Urinary bladder (tissue), 4 donors: ENCODE results near the gene SRGAP2B. TPM values are rescaled to one million over a fixed set of nuclear protein-coding genes. Genes with fewer than 3 reads are reported as not detected.
"Not testable (repeated sequence)": the region's sequence is repeated elsewhere in the genome, so short reads cannot be mapped to it uniquely, and the experiment has no call there.

Source experiments
- DNase-seq: peaks from one replicate; pipeline ENCODE4 v3.0.0-alpha.2; 2015; ENCODE audit errors: extremely low spot score
- H3K27ac ChIP-seq: one replicate; pipeline ENCODE4 v1.5.1; 2013; ENCODE audit warnings: low read depth, mild to moderate bottlenecking, moderate library complexity
- H3K36me3 ChIP-seq: one replicate; pipeline ENCODE4 v1.6.1; 2013; ENCODE audit warnings: mild to moderate bottlenecking, moderate library complexity; ENCODE audit not compliant: insufficient read depth
- H3K4me1 ChIP-seq: one replicate; pipeline ENCODE4 v1.6.1; 2013; ENCODE audit warnings: mild to moderate bottlenecking, moderate library complexity; ENCODE audit not compliant: insufficient read depth
- H3K4me3 ChIP-seq: one replicate; pipeline ENCODE4 v1.5.1; 2013; ENCODE audit warnings: low read depth, low read length
- WGBS: extraction: QIAGEN DNeasy Blood & Tissue Kit; methylation state at CpG from one replicate; pipeline ENCODE4 v1.1.7; 2013; 5-methylcytosine and 5-hydroxymethylcytosine counted together
- polyA plus RNA-seq: library from polyadenylated mRNA; stranded (reverse); fragments of 200-250 nt; gene quantifications from one replicate; pipeline ENCODE4 v1.2.3, GENCODE V29; 2013
- total RNA-seq: library from RNA; depleted of rRNA; stranded (reverse); fragments of >200 nt; gene quantifications from one replicate; pipeline ENCODE4 v1.2.3, GENCODE V29; 2014
- donor health status: healthy with polysubstance abuse.
- donor health status: healthy.

Gene SRGAP2B
- total and polyA plus RNA-seq, 2 donors, result 17.6 to 26.9 TPM

DNA sequence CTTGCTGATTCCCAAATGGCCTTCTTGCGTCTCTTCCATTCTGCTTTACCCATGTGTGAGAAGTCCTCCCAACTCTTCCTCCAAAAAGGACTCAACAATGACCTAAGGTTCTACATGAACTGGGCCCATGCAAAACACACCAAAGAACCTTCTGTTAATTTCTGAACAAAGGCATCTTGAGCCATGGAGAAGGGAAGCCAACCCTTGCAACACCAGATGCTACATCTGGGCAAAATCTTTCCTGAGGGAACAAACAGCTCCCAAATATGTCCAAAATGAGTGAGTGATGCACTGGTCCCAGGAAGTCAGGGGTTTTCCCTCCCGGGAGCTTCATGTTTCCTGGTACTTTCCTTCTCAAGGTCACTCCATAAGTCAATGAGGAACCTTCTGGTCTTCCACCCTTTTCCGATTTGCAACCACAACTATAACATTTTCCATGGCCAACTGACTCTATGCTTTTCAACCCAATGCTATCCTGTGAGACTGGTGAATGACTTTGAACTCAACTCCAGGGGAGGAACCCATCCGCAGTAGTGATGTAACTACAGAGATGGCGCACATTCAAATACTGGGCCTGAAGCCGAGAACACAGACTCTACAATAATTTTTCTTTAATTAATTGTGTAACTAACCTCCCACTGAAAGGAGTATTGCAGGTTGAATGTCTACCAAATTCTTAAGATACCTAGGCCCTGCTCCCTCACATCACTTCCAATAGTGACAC, 112.2 kb downstream of the SRGAP2B start:
- DNase-seq, H3K4me1 ChIP-seq, H3K27ac ChIP-seq, H3K36me3 ChIP-seq, H3K4me3 ChIP-seq: not testable (repeated sequence)
- WGBS, result 98% methylated on average over 2 of the region's 6 CpGs

DNA sequence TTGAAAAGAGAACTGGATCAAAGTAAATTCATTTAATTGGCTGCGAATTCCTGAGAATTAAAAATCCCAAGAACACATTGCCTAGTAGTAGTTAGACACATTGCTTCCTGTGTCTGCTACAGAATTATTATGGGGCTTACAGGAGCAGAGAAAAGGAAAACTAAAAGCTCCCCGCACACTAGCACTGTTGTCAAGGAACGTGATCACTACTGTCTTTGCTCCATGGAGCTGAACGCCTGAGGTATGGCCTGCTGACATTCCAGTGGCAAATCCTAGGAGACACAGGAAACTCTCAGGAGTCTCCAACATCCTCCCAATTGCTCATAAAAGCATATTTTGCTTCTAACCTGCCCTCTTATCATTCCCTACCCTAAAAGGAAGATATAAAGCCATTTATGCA, 114.0 kb downstream of the SRGAP2B start:
- WGBS, result 100% methylated on average over 1 of the region's 4 CpGs
- DNase-seq, H3K4me1 ChIP-seq, H3K36me3 ChIP-seq, H3K27ac ChIP-seq, H3K4me3 ChIP-seq: not testable (repeated sequence)

DNA sequence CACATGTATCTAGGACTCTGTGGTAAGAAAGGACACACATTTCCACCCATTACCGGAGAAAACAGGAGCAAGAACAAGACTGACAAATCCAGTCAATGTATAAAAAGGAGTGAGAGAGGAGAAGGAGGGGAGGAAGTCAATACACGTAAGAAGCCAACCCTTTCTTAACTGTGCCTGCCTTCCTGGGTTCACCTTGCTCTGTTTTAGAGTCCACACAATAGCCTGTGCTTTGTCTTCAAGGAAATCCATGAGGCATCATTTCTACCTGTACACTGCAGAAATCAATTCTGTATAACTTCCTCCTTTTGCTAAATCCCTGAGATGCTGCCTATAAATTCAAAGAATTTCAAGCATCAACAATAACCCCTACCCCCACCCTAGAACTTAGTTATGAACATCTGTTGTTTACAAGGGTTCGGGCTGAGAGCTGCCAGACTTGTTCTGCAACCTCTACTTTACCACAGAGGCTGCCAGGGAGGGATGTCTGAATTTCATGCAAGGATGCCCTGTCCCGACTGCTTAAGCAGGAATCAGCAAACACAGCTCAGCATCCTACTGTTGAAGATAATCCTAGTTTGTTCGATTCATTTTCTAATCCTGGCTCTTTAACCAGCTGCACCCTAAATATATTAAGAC, 115.0 kb downstream of the SRGAP2B start:
- H3K36me3 ChIP-seq, H3K27ac ChIP-seq, DNase-seq, H3K4me1 ChIP-seq, H3K4me3 ChIP-seq: not testable (repeated sequence)
- 7% methylated on average over 1 of the region's 5 CpGs for WGBS

DNA sequence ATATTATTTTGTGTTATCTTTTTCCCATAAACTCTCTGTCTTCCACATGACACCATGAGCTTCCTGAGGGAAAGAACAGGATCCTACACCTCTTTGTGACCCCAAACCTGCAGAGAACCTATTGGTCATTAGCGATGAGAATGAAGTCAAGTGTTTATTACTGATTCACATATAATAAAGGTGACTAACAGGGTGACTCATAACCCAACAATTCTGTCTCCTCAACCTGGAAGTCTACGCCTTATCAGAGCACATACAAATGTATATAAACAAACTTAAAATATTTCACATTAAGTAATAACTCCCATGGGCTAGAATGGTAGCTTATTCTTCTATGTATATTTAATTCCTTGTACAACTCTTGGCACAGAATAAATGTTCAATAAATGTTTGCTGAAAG, 117.3 kb downstream of the SRGAP2B start:
- H3K4me1 ChIP-seq, DNase-seq, H3K4me3 ChIP-seq, H3K36me3 ChIP-seq, H3K27ac ChIP-seq: not testable (repeated sequence)
- WGBS, result no CpG with 5 or more reads among the region's 2 CpGs

DNA sequence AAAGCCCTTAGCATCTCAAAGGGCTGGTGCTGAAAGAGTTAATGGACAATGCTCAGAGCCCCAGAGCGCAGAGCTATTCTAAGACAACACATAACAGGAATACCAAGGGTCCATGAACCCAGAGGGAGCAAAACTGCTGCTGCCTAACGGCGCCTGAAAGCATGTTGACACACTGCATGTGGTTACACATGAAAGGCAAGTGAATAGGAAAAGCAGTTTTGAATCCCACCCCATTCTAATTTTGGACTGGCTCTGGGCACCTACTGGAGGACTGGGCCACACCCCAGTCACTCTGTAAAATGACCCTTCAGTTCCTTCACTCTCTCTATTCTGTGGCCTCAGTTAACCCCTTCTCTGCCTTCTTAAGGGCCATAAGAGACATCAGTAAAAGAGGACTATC, 123.2 kb downstream of the SRGAP2B start:
- DNase-seq, H3K27ac ChIP-seq, H3K36me3 ChIP-seq, H3K4me3 ChIP-seq, H3K4me1 ChIP-seq: not testable (repeated sequence)
- WGBS, result no CpG with 5 or more reads among the region's 3 CpGs

DNA sequence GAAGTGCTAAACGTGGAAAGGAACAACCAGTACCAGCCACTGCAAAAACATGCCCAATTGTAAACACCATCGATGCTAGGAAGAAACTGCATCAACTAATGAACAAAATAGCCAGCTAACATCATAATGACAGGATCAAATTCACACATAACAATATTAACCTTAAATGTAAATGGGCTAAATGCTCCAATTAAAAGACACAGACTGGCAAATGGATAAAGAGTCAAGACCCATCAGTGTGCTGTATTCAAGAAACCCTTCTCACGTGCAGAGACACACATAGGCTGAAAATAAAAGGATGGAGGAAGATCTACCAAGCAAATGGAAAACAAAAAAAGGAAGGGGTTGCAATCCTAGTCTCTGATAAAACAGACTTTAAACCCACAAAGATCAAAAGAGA, 128.6 kb downstream of the SRGAP2B start:
- not testable (repeated sequence) for H3K36me3 ChIP-seq, DNase-seq, H3K27ac ChIP-seq, H3K4me3 ChIP-seq, H3K4me1 ChIP-seq
- 86% methylated on average over 3 of the region's 3 CpGs for WGBS

DNA sequence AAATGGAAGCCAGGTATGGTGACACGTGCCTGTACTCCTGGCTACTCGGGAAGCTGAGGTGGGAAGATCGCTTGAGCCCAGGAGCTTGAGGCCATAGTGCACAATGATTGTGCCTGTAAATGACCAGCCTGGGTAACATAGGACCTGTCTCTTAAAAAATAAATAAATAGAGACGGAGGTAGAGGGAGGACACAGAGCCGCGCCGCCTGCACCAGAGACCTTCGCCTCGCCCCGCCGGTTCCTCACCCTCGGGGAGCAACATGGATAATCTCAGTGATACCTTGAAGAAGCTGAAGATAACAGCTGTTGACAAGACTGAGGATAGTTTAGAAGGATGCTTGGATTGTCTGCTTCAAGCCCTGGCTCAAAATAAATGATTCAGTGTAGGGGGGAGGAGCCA, 130.4 kb downstream of the SRGAP2B start:
- H3K27ac ChIP-seq, H3K4me3 ChIP-seq, H3K4me1 ChIP-seq, DNase-seq, H3K36me3 ChIP-seq: not testable (repeated sequence)
- 94% methylated on average over 11 of the region's 12 CpGs for WGBS

DNA sequence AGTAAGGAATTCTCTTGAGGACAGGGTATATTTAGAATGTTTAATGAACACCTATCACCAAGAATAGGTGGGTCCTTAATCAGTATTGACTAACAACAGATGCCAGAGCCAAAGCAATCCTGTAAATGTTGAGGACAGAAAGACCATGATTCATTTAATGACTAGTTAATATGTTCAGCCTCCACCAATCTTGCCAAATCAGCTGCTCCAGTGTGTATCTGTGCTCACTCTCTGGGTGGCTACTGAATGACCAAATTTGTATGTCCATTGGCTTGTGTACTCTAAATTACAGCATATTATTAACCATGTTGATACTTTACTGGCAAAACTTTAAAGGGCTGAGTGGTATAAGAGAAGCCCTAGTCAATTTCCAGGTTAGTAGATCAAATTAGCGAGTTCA, 130.9 kb downstream of the SRGAP2B start:
- not testable (repeated sequence) for DNase-seq, H3K4me1 ChIP-seq, H3K4me3 ChIP-seq, H3K36me3 ChIP-seq, H3K27ac ChIP-seq
- 100% methylated on average over 1 of the region's 1 CpG for WGBS

DNA sequence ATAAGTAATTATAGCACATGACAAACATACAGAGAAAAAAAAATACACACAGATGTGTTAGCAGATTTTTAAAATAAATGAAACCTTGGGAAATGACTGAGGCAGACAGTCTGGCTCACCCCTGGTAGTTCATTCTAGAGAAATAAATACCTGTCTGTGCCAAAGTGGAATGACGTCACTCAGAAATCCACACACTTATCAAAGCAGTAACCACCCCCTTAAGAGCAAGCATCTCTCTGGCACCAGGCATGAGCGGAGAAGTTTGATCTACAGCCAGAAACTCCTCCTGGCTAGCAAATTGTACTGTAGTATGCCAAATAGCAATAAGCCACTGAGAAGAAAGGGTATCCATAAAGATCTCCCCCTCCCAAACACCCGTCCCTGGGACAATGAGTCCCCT, 131.6 kb downstream of the SRGAP2B start:
- H3K4me3 ChIP-seq, DNase-seq, H3K27ac ChIP-seq, H3K4me1 ChIP-seq, H3K36me3 ChIP-seq: not testable (repeated sequence)
- WGBS, result 68% methylated on average over 3 of the region's 3 CpGs

DNA sequence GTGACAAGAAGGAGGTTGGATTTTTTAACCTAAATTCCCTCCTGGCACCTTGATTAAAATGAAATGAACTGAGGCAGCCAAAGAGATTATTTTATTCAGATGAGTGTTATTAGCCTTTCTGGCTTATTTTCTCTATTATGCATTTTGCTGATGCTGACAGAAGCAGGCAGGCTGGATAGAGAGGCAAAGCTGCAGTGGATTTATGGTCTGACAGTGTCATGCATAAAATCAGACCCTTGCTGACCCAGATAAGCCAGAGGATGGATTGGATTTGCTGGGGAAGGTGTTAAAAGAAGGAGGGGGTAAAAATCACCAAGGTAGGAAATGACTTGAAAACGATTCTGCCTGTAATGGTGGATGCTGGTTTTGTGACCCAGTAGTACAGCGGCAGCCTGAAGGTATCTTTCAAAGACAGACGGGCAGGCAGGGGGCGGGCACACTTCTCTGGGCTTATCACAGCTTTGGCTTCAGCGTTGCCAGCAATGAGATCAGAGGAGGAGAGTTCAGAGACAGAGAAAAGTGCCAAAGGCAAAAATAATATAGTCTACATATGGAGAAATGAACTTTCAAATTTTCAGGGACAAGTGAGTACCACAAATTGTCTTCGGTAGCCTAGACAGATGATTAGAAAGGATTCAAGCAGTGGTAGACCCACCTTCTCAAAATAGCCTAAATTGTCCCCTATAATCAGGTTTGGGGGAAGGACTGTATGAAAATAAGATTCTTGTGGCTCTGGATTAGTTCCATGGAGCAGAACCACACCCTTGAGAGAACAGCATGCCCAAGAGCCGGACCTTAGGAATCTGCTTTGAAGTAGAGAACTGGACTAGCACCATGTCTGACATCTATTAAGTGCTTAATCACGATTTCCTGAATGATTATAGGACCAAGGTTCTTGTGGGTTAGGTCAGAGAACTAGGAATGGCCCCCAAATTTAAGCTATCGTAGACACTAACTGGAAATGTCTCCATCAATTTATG, 133.2 kb downstream of the SRGAP2B start:
- not testable (repeated sequence) for H3K4me1 ChIP-seq, H3K36me3 ChIP-seq, H3K27ac ChIP-seq, DNase-seq, H3K4me3 ChIP-seq
- no CpG with 5 or more reads among the region's 9 CpGs for WGBS

DNA sequence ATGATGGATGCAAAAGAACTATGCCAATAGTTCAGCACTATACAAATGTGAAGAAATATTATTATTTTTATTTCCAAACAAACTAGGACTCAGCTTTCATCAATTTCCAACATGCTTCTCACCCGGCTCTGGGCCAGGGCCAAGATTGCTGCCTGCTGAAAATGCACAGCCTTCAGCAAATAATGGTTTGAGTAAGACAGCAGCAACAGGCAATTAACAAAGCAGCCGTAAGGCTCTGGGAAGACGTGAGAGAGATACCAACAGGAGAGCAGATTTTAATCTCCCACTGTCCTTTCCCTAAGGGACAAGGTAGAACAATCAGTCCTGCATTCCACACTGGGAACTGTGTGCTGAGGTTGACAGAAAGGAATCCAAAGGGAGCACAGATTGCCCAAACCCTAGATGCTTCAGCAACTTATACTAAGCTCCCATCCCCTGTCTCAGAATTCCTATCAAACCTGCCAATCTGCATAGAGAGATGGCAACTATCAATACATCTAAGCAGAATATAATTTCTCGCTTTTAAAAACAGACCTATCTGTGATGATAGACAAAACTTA, 134.1 kb downstream of the SRGAP2B start:
- WGBS, result 86% methylated on average over 1 of the region's 4 CpGs
- H3K36me3 ChIP-seq, DNase-seq, H3K27ac ChIP-seq, H3K4me3 ChIP-seq, H3K4me1 ChIP-seq: not testable (repeated sequence)

DNA sequence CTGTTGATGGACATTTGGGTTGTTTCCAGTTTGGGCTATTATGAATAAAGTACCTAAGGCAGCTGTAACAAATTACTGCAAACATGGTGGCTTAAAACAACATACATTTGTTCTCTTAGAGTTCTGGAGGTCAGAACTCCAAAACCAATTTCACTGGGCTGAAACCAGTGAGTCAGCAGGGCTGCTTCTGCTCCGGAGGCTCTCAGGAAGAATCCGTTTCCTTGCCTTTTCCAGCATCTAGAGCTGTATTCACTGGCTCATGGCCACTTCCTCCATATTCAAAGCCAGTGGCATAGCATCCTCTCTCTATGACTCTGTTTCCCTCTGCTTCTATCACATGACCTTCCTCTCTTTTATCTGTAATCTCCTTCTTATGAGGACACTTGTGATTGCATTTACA, 146.7 kb downstream of the SRGAP2B start:
- not testable (repeated sequence) for DNase-seq
- WGBS, result no CpG with 5 or more reads among the region's 2 CpGs

DNA sequence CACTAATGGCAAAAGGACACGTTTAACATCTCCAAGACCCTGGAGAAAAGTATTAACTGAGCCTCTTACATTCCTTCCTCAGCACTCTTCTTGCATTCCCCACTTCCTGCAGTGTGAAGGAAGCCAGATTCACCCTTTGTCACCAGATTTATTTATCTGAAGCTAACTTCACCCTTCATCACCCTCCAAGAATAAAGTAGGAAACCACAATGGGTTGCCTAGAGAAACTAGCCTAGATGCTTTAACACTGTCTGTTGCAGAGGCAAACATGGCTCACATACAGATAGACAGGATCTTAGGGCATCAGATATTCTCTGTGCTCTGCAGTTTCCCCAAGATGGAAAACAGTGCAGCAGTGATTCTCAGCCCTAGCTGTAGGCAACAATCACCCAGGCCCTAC, 147.6 kb downstream of the SRGAP2B start:
- H3K4me3 ChIP-seq, DNase-seq, H3K36me3 ChIP-seq, H3K27ac ChIP-seq, H3K4me1 ChIP-seq: not testable (repeated sequence)
- 42% methylated on average over 1 of the region's 1 CpG for WGBS

More for the DNA sequence above, 146.7 kb downstream of the SRGAP2B start:
- not testable (repeated sequence) for H3K36me3 ChIP-seq, H3K27ac ChIP-seq, H3K4me3 ChIP-seq, H3K4me1 ChIP-seq
